Measurements from ENCODE around the gene GOT1.

GOT1 gene

DNA sequence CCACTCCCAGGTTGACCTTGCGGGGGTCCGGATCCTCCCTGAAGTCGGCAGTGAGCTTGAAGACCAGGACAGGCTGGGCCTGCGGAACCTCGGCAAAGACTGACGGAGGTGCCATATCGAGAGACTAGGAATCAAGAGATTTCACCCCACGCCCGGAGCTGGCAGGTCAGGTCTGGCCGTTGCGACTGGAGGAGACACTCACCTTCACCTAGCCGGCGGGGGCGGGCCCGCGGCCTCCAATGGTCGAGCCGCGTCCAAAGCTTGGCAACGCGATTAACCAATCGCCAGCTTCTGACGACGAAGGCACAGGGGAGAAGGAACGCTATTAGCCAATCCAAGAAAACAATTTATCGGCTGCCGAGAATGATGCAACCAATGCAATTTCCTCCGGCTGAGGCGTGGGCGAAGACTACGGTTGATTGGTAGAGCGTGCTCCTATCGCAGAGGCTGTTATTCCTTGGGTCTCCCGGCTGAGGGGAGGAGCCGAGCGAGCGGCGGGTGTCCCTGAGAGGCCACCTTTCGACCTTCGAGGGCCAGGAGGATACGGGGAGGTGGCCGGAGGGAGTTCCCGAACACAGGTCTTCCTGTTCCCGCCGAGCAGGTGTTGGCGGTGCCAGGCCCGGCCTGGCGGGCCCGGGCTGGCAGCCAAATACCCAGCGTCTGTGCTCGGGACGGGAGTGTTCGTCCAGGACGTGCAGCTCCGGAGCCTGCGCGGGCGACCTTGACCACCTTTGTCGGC is at the start of gene GOT1:
Gene GOT1, minus strand, starts transcription at position 174 of the 739 bp plus-strand sequence. Its CDS starts 59 bp downstream, at position 115.
- DNase-seq (ENCODE audit: low read depth, low spot score): peak; percentile 99

DNA sequence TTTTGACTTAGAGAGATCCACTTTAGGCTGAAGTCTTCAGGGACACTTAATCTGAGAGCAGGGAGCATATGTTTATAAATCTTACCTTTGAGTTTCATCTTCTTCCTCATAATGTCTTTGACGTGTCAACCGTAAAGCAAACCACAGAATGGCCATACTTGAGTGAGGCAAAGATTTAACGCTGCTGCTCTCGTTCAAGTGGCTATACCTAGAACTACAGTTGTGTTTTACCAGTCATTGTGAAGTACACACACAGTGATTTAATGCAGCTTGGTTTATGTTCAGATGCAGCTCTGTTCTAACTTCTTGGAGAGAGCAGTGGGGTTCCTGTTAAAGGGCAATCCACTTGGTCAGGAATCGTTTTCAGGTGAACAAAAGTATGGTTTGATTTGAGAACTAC is 39.9 kb upstream of the GOT1 start:
- DNase-seq (ENCODE audit: low read depth, low spot score): no peak

DNA sequence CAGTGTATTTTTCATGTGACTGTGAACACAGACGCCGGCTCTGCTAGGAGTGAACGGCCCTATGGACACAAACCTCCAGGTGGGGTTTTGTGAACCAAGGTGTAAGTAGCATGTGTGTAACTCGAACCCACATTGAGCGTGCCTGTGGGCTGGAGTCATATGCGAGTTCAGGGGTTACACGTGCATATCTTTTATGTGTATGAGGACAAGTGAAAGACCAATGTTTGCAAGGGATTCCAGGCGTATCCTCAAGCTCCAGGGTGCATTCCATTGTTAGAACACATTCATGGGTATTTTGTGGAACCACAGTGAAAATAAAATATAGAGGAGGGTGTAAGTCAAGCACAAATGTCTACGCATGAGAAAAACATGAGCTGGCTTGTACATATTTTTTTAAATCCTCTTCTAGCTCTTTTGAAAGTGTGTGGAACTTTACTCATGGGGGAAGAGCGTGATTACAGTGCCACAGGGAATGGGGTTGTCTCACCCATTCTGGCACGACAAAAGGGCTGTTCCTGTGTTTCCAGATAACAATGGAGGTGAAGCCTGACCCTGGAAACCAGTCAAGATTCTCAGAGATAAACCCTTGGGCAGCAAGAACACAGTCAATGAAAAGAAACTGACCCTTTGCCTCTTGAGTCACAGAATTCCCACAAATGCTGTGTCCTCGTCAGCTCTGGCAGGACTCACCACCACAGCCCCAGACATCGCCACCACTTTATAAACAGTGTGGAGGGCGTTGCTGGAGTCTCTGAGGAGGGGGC is 37.0 kb upstream of the GOT1 start:
- peak; percentile 54 for DNase-seq (ENCODE audit: low read depth, low spot score)

DNA sequence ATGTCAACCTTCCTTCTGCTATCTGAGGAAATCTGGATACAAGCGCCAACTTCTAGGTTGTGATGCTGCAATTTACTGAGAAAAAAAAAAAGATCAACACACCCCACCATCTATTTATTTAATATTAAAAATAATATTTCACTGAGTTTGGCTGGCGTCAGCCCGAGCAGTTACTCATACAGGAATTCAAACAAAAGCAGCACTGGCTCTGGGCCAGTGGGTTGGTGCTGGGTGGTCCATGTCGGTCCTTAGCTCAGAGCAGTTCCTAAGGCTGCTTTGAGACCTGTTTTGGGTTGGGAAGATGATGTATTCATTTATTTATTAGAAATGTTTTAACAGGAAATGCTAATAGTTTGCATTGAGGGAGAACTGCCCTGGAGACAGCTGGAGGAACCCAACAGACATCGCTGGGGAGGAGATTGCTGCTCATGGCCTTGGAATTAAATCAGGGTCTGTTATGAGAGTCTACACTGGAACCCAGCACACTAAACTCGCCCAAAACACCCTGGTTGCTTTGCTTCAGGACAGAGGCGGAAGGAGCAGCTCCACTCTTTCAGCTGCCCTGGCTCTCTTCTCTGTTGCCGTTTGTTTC is 36.3 kb upstream of the GOT1 start:
- no peak for DNase-seq (ENCODE audit: low read depth, low spot score)

DNA sequence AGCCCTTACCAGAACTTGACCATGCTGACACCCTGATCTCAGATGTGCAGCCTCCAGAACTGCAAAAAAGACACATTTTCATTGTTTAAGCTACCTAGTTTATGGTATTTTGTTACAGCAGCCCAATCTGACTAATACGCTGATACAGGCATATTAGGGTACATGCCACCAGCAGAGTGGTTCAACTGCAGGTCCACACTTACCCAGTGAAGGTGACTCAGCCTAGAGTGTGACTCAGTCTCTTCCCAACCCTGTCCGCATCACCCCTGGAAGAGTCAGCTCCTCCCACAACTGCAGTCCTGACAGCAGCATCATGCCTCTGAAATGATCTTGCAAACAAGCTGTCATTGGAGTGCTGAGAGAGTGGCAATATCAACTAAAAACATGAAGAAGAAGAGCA is 30.8 kb upstream of the GOT1 start:
- no peak for DNase-seq (ENCODE audit: low read depth, low spot score)

DNA sequence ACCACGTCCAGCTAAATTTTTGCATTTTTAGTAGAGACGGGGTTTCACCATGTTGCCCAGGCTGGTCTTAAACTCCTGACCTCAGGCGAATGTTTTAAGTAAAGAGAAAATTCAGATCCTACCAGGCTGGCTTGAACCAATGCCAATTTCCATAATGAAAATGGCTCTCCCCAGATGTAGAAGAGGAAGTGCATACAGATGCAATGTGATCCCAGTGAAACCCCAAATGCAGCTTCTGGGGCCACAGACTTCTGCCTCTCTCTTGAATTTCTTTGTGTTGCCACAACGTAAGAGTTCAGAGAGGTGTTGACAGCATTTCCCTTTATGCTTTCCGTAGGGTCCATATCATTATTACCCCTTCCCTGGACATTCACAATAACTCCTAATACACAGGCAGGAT is 29.6 kb upstream of the GOT1 start:
- no peak for DNase-seq (ENCODE audit: low read depth, low spot score)

DNA sequence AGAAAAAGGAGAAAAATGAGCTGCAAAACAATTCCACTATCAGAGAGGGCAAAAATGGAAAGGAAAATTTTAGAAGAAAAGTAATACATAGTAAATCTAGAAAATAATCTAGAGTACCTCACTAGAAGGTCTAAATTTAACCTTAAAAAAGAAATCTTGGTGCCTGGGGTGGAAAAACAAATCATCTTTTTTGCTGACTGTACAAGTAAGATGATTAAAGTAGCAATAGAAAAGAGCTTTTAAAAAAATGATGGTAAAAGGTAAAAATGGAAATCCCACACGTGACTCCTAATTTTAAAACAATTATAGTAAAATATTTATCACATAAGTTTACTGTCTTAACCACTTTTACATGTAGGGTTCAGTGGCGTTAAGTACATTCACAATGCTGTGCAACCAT is 28.8 kb upstream of the GOT1 start:
- DNase-seq (ENCODE audit: low read depth, low spot score): no peak

DNA sequence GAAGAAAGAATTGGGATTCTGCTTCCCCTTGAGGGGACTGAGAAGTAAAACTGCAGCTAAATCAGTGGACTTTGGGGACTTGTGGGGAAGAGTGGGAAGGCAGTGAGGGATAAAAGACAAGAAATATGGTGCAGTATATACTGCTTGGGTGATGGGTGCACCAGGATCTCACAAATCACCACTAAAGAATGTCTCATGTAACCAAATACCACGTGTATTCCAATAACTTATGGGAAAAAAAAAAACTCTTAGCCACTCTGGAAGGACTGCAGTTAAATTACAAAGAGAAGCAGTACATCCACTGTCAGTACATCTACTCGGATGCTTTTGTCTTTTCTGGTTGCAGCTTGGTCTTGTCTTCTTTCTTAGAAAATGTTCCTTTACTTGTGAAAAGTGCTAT is 27.4 kb upstream of the GOT1 start:
- DNase-seq (ENCODE audit: low read depth, low spot score): no peak

DNA sequence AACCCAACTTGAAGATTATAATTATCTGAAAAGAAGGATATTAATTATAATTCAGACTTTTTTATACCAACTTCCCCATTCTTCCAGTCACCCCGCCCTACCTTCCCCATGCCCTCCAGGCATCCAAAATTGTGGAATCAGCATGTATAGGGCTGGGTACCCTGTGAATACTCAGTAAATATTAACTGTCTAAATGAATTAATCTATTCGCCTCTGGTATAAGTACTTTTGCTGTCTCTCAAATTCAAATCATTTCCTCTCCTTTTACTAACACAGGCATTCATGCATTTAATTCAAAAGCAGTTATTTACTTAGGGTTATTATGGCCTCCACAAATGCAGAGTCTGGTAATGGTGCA is 26.5 kb upstream of the GOT1 start:
- no peak for DNase-seq (ENCODE audit: low read depth, low spot score)

DNA sequence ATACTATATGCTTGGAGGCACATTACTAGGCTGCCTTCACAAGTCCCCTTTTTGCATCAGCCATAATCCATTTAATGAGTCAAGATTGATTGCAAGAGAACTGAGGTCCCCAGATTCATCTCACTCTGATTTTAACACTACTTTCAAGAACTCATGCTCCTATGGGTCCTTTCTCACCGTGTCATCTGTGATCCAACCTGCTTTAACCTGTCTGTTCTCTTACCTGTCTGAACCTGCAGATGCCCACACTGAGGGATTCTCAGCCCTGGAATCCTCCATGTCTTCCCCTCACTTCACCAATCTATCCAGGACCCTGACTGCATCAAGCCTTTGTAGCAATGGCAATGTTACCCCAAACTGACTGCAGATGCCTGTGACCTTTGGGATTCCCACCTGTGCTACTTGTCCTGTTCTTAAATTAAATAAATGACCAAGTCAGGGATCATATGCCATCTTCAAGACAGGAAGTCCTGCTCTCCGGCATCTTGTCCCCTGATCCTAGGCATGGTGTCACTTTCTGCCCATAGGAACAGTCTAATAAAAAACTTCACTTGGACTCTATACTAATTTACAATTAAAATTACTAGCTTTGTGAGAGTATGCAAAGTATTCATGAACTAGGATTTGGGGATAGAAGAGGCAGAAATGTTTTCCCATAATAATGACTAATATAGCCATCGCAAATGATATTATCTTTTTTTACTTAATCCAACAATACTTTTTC is 25.9 kb upstream of the GOT1 start:
- DNase-seq (ENCODE audit: low read depth, low spot score): no peak

DNA sequence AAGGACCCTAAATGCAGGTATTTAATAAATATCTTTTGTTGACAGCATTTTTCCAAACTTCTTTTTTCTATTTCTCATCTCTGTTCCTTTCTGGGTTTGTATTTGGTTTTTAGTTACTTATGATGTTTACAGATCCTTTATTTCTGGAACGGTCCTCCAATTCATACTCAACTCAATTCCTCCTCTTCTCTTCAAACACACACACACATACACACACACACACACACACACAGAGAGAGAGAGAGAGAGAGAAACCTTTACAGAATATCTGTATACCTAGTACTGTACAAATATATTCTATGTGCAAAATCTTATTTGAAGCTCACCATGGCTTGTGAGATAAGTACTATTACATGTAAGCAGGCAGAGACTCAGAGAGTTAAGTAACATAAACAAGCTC is 21.6 kb upstream of the GOT1 start:
- DNase-seq (ENCODE audit: low read depth, low spot score): no peak

DNA sequence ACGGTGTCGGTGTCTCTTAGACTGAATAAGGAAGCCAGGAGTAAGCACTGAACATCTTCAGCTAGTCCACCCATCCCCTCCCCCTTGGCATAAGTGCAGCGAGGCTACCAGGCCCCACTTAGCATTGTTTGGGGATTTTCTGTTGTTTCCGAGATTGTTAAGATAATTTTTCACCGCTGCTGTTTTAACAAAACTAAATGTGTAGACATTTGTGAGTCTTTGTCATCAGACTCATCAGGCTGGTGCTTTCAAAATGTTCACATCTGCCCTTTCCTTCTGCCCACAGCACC is 21.0 kb upstream of the GOT1 start:
- DNase-seq (ENCODE audit: low read depth, low spot score): no peak

DNA sequence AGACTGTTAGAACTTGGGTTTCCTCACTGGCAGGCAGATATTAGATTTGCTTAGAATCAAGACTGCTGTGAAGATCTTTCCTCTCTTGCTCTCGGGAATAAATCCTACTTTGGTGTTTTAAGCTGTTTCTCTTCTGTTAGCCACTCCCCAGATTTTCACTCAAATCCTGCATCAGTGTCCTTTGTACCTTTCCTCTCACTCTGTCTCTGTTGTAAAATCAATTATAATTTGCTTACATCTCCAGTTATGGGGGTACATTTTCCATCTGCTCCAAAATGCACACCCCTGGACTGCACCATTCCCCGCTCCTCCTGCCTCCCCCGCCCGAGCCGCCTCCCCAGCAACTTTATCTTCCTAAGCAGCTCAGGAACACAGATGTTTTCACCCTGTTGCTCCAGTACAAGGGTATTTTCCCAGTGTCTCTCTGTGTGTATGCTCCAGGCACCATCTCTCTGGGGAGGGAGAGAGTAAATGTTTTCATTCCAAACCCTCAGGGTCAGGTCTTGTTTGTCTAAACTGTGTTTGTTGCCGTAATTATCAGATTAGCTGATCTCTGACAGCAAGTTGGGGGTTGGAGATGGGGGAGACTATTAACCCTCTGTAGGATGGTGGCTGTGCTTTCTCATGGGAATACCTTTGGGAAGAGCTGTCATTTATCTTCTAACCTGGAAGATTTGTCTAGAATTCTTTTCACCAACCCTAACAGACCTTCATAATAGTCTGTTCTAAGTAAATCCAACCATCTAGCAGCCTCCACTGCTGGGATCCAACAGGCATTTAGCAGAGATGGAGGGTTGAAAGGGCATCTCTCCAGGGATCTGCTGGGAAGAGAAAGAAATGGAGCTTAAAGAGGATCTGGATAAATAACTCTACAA is 20.4 kb upstream of the GOT1 start:
- peak; percentile 78 for DNase-seq (ENCODE audit: low read depth, low spot score)

DNA sequence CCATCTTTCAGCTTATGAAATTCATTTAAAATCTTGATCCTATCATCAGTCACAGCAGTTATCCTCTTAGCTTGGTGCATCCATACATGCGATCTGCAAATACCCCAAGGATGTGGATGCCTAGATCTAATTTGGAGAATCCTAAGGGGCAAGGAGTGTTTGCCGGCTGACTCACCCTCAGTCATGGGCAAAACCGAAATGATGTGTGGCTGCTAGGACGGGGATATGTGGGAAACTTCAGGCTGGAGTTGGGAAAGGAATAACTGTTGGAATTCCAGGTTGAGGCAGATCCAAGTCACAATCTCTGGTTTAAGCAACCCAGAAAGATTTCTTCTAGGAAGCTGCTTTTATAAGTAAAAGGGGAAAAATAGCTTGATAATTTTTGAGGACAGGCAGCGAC is 19.7 kb upstream of the GOT1 start:
- no peak for DNase-seq (ENCODE audit: low read depth, low spot score)

DNA sequence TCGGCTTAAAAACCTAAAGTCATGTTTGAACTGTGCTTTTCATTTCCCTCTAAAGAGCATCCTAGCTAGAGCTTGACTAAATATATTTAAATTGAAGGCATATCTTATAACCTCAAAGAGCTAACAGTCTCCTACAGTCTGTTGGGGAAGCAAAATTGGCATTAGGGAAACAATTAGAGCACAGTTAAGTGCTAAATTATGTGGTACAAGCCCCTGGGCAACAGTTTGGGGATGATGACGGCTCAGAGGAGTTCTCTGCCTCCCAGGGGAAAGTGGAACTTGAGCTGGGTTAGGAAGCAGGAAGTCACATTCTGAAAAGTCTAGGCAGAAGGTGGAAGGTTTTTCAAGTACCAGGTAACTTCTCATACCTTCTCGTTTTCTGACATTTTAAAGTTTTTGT is 18.6 kb upstream of the GOT1 start:
- DNase-seq (ENCODE audit: low read depth, low spot score): peak; percentile 43

DNA sequence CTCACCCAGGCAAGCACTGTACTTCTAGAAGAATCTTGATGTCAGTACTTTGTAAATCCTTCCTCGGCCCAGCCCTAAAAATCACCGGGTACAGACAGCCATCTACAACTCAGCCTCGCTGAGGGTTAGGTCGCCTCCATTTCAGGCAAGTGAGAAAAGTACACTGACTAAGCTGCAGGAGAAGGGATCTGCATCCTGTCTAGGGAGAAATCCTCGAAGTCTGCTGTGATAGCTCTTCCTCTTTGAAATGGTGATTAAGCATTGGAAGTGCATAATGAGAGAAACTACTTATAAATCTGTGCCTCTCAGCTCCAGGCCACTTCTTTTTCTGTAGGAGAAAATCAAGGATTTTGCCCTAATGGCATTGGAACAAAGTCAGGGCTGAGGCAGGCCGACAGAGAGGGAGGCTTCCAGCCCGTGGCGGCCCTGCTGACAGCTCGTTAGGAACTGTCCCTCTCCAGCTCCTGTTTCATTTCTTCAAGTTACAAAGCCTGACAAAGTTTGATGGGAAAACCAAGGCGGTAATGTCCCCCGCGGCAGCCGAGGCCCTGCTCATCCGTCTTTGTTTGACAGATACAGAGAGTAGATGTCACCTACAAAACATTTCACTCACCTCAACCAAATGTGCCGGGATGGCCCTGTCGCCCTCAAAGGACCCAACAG is 14.1 kb upstream of the GOT1 start:
- peak; percentile 80 for DNase-seq (ENCODE audit: low read depth, low spot score)

DNA sequence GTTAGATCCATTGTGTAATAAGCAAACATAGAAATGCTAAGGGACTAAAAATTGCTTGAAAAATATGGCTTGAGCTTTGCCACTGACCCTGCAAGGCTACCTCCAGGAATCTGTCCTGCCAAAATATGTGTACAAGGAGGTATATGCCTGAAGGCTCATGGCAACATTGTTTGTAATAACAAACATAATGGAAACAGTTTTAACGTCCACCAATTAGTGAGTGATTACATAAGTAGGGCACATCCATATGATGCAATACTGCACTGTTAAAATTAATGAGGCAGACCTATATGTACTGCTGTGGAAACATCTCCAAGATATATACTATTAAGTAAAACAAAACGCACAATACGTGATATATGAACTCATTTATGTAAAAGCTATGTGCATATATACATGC is 13.1 kb upstream of the GOT1 start:
- no peak for DNase-seq (ENCODE audit: low read depth, low spot score)

DNA sequence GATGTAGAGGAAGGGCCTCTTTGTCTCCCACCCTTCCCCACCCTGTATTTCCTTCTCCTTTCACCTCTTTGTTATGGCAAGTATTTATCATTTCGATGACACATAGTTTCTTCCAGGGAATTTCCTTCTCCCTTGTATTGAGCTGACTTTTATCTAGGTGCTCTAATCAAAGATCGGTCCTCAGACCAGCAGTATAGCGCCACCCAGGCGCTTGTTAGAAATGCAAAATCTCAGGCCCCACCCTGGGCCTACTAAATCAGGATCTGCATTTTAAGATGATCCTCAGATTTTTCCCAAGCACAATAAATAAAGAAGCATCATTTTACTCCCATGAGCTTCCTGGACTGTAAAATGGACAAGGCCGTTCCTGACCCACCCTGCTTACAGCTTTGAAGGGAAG is 12.0 kb upstream of the GOT1 start:
- DNase-seq (ENCODE audit: low read depth, low spot score): no peak

DNA sequence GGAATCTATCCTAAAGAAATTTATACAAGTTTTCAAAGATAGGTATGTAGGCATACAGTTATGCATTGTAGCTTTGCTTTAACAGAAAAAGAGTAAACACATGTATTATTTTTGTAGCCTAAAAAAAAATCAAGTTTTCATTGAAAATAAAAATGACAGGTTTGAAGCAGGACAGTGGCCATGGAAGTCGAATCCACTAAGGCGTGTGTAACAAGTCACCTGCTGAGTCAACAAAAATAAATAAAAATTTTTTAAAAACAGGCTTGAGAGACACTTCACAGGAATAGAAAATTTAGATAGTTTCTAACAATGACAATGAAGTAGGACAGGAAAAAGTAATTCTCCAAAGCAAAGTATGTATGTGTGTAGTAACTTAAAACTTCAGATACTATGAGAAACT is 8.5 kb upstream of the GOT1 start:
- no peak for DNase-seq (ENCODE audit: low read depth, low spot score)

DNA sequence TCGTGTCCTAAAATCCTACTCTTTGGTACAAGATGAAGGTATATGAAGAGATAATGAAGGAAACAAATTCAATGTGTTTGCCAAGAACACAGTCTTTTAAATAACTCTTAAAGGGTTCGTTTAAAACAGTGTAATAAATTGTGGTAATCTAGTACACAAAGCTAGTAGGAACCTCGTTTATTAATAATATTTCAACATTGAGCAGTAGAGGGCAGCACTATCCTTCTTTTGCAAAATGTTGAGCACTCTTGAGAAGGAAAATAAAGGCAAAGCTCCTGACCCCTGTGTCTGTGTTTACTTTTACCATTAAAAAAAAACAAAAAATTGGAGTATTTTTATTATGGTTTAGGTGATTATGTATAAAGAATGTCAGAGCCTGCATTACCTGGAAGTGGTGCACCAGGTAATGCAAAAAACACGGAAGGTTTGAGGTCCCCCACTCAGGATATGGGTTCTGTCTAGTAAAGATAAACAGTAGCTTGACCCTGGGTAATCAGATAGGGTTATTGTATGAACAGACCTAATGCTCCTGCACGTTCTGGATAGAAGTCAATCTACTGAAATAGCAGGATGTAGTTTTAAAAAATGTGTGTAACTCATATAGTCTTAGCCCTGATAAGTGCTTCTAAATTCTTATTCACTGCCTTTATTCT is 5.7 kb upstream of the GOT1 start:
- peak; percentile 4 for DNase-seq (ENCODE audit: low read depth, low spot score)

All from ELF-1 (cell line).